H9 (cell line): Measurements from ENCODE around the gene SLC29A2. TPM values are rescaled to one million over a fixed set of nuclear protein-coding genes. Genes with fewer than 3 reads are reported as not detected.

ENCODE experiments used
- DNase-seq: peaks from one replicate; pipeline ENCODE4 v3.0.0-alpha.2; 2017
- H2AFZ ChIP-seq: one replicate; pipeline ENCODE4 v1.6.1; 2013; ENCODE audit warnings: mild to moderate bottlenecking, low read length, control low read depth, moderate library complexity
- H2AK5ac ChIP-seq: 2 replicates; pipeline ENCODE4 v1.6.1; 2013; ENCODE audit warnings: low read length, control low read depth, mixed read lengths; ENCODE audit not compliant: insufficient read length
- H2BK120ac ChIP-seq: one replicate; pipeline ENCODE4 v1.6.1; 2013; ENCODE audit warnings: low read depth, mild to moderate bottlenecking, low read length, control low read depth, inconsistent platforms; ENCODE audit not compliant: poor library complexity, severe bottlenecking
- H2BK12ac ChIP-seq: 2 replicates; pipeline ENCODE4 v1.6.1; 2013; ENCODE audit warnings: low read length, control low read depth, mixed read lengths, low read depth; ENCODE audit not compliant: insufficient read length
- H2BK15ac ChIP-seq: 2 replicates; pipeline ENCODE4 v1.6.1; 2013; ENCODE audit warnings: low read depth, low read length, control low read depth
- H2BK20ac ChIP-seq: one replicate; pipeline ENCODE4 v1.6.1; 2013; ENCODE audit warnings: low read depth, mild to moderate bottlenecking, low read length, control low read depth, inconsistent platforms; ENCODE audit not compliant: poor library complexity, severe bottlenecking
- H2BK5ac ChIP-seq: 2 replicates; pipeline ENCODE4 v1.6.1; 2013; ENCODE audit warnings: low read length, control low read depth, mixed read lengths; ENCODE audit not compliant: insufficient read length
- H3K14ac ChIP-seq: 2 replicates; pipeline ENCODE4 v1.6.1; 2013; ENCODE audit warnings: low read length, control low read depth; ENCODE audit not compliant: insufficient read depth
- H3K18ac ChIP-seq: 2 replicates; pipeline ENCODE4 v1.6.1; 2013; ENCODE audit warnings: low read depth, mild to moderate bottlenecking, mixed read lengths, low read length, control low read depth; ENCODE audit not compliant: insufficient read length
- H3K23ac ChIP-seq: 2 replicates; pipeline ENCODE4 v1.6.1; 2013; ENCODE audit warnings: low read length, control low read depth, mixed read lengths, low read depth; ENCODE audit not compliant: insufficient read length
- H3K23me2 ChIP-seq: 2 replicates; pipeline ENCODE4 v1.6.1; 2013; ENCODE audit warnings: low read depth, mild to moderate bottlenecking, mixed read lengths, low read length, control low read depth; ENCODE audit not compliant: insufficient read length, poor library complexity, severe bottlenecking
- H3K27ac ChIP-seq: 2 replicates; pipeline ENCODE4 v1.5.1; 2013; ENCODE audit warnings: low read length, control low read depth, mixed read lengths, low read depth; ENCODE audit not compliant: insufficient read length
- H3K27me3 ChIP-seq: 2 replicates; pipeline ENCODE4 v1.6.1; 2013; ENCODE audit warnings: low read length, control low read depth, inconsistent platforms; ENCODE audit not compliant: insufficient read depth
- H3K4ac ChIP-seq: 2 replicates; pipeline ENCODE4 v1.6.1; 2013; ENCODE audit warnings: low read depth, mild to moderate bottlenecking, control low read depth, inconsistent platforms, low read length, moderate library complexity
- H3K4me1 ChIP-seq: 2 replicates; pipeline ENCODE4 v1.6.1; 2013; ENCODE audit warnings: low read length, control low read depth, inconsistent platforms; ENCODE audit not compliant: insufficient read depth
- H3K4me2 ChIP-seq: 2 replicates; pipeline ENCODE4 v1.6.1; 2013; ENCODE audit warnings: low read length, control low read depth, mixed read lengths; ENCODE audit not compliant: insufficient read length, insufficient read depth
- H3K56ac ChIP-seq: 2 replicates; pipeline ENCODE4 v1.6.1; 2013; ENCODE audit warnings: low read depth, mild to moderate bottlenecking, mixed read lengths, low read length, control low read depth; ENCODE audit not compliant: insufficient read length
- H3K79me1 ChIP-seq: 2 replicates; pipeline ENCODE4 v1.6.1; 2013; ENCODE audit warnings: low read depth, mild to moderate bottlenecking, moderate library complexity, low read length, control low read depth, inconsistent platforms; ENCODE audit not compliant: insufficient read depth, poor library complexity, severe bottlenecking
- H3K79me2 ChIP-seq: 2 replicates; pipeline ENCODE4 v1.6.1; 2013; ENCODE audit warnings: low read length, control low read depth, inconsistent platforms; ENCODE audit not compliant: insufficient read depth
- H3K9ac ChIP-seq: 2 replicates; pipeline ENCODE4 v1.6.1; 2013; ENCODE audit warnings: low read length, control low read depth, mixed read lengths; ENCODE audit not compliant: insufficient read length; ENCODE audit errors: extremely low read depth
- H3K9me3 ChIP-seq: one replicate; pipeline ENCODE4 v1.6.1; 2013; ENCODE audit warnings: low read depth, low read length, inconsistent platforms; ENCODE audit not compliant: control insufficient read depth
- H3T11ph ChIP-seq: one replicate; pipeline ENCODE4 v1.6.1; 2013; ENCODE audit warnings: mild to moderate bottlenecking, low read length, control low read depth, inconsistent platforms
- H4K20me1 ChIP-seq: one replicate; pipeline ENCODE4 v1.6.1; 2013; ENCODE audit not compliant: control insufficient read depth, insufficient read length, insufficient read depth
- H4K5ac ChIP-seq: 2 replicates; pipeline ENCODE4 v1.6.1; 2013; ENCODE audit warnings: low read depth, mild to moderate bottlenecking, mixed read lengths, low read length, control low read depth; ENCODE audit not compliant: insufficient read length
- H4K8ac ChIP-seq: replicated peaks from 2 replicates; pipeline ENCODE4 v1.6.1; 2013; ENCODE audit warnings: low read length, control low read depth, mixed read lengths, low read depth; ENCODE audit not compliant: insufficient read length
- H4K91ac ChIP-seq: 2 replicates; pipeline ENCODE4 v1.6.1; 2013; ENCODE audit warnings: low read depth, mild to moderate bottlenecking, moderate library complexity, mixed read lengths, low read length, control low read depth; ENCODE audit not compliant: insufficient read length
- H3K27ac Mint-ChIP-seq, 3 experiments: 2 replicates in 2 of 3; 3 replicates in 1 of 3; pipeline ENCODE4 v1.8.0; 2020 to 2021; ENCODE audit warnings: mixed read lengths in 3 of 3, mild to moderate bottlenecking in 1 of 3, moderate library complexity in 1 of 3
- H3K27me3 Mint-ChIP-seq: 2 replicates; pipeline ENCODE4 v1.8.0; 2021; ENCODE audit warnings: low read depth, mild to moderate bottlenecking, moderate library complexity, mixed read lengths
- H3K36me3 Mint-ChIP-seq, 3 experiments: 2 replicates in 2 of 3; 3 replicates in 1 of 3; pipeline ENCODE4 v1.8.0; 2020 to 2021; ENCODE audit warnings: low read depth in 3 of 3, mixed read lengths in 3 of 3; ENCODE audit not compliant: insufficient read depth in 1 of 3
- H3K4me1 Mint-ChIP-seq, 2 experiments: 2 replicates each; pipeline ENCODE4 v1.8.0; 2020; ENCODE audit warnings: mixed read lengths in 2 of 2
- H3K4me3 Mint-ChIP-seq, 2 experiments: 2 replicates in 1 of 2; 3 replicates in 1 of 2; pipeline ENCODE4 v1.8.0; 2020 to 2021; ENCODE audit warnings: mild to moderate bottlenecking in 2 of 2, mixed read lengths in 2 of 2, moderate library complexity in 1 of 2
- H3K9me3 Mint-ChIP-seq, 2 experiments: 2 replicates in 1 of 2; 3 replicates in 1 of 2; pipeline ENCODE4 v1.8.0; 2020; ENCODE audit warnings: mild to moderate bottlenecking in 2 of 2, mixed read lengths in 2 of 2, moderate library complexity in 1 of 2
- CTCF ChIP-seq: fragments of 200-600 bp; sonication (generic); conservative IDR thresholded peaks from 3 replicates; pipeline ENCODE4 v1.8.0; 2021; ENCODE audit warnings: antibody characterized with exemption, mild to moderate bottlenecking
- WGBS: extraction: QIAGEN DNeasy Blood & Tissue Kit; methylation state at CpG from one replicate; pipeline ENCODE4 v1.1.7; 2013; ENCODE audit warnings: missing lambda C conversion rate, low lambda C conversion rate, mixed read lengths; ENCODE audit not compliant: insufficient read length; ENCODE audit errors: extremely low coverage; 5-methylcytosine and 5-hydroxymethylcytosine counted together
- total RNA-seq: library from RNA; stranded (reverse); gene quantifications from 2 replicates; pipeline ENCODE4 v1.2.1, GENCODE V29; 2021

Gene SLC29A2
- total RNA-seq, 1 experiment from 2014 or later, result 29.8 TPM

GRCh38 chr11:66317723-66318599, 53.6 kb downstream of the SLC29A2 start:
- no peak overlapping the region for H3K4ac ChIP-seq
- peak; percentile 66 for DNase-seq
- no peak overlapping the region; the same call in 1 of the 2 replicates for H3K14ac ChIP-seq

More at GRCh38 chr11:66317723-66318599, 53.6 kb downstream of the SLC29A2 start:
- Histone ChIP-seq H2BK5ac (no peak overlapping the region), H3K79me1 (no peaks in the 10 kb centered on the region), H3K4me1 (peaks cover 2% of the 10 kb centered on the region; the same call in 1 of the 2 replicates), H4K8ac (no peak overlapping the region), H4K20me1 (no peaks in the 10 kb centered on the region), H3K23me2 (peaks cover 2% of the 10 kb centered on the region), H3K27me3 (no peaks in the 10 kb centered on the region), H2AK5ac (no peak overlapping the region), H3K79me2 (no peaks in the 10 kb centered on the region), H2AFZ (no peak overlapping the region), H2BK12ac (no peak overlapping the region), H3K18ac (peak overlapping the region; percentile 69), H2BK120ac (no peak overlapping the region), H3T11ph (no peak overlapping the region), H2BK20ac (no peak overlapping the region), H3K27ac (no peak overlapping the region), H3K9me3 (no peaks in the 10 kb centered on the region), H3K9ac (no peak overlapping the region), H2BK15ac (no peak overlapping the region), H4K5ac (no peak overlapping the region), H4K91ac (no peak overlapping the region), H3K23ac (no peak overlapping the region), H3K4me2 (peak overlapping the region; percentile 7), H3K56ac (no peak overlapping the region)
- peaks cover 23 to 31% of the 10 kb centered on the region in 2 experiments for H3K4me1 Mint-ChIP-seq
- peaks cover 14 to 20% of the 10 kb centered on the region in 2 experiments for H3K9me3 Mint-ChIP-seq
- peaks cover 8 to 18% (median 16%) of the 10 kb centered on the region in 3 experiments for H3K36me3 Mint-ChIP-seq
- peaks cover 29% of the 10 kb centered on the region for H3K27me3 Mint-ChIP-seq
- peak overlapping the region; percentile 42 to 69; a peak in 3 of 5 replicates for H3K4me3 Mint-ChIP-seq
- WGBS, result no CpG with 5 or more reads among the region's 16 CpGs
- TF ChIP-seq CTCF, result no peak
- H3K27ac Mint-ChIP-seq, result peak overlapping the region in 2 of 3 experiments; percentile 70 to 83; a peak in 1 of 7 replicates
